A673 (cell line): ENCODE data around the gene AMOTL1. TPM values are rescaled to one million over a fixed set of nuclear protein-coding genes. Genes with fewer than 3 reads are reported as not detected.

Experiments
- BruUV-seq: library from RNA; stranded (reverse); fragments of 400-500 nt; replicated peaks from 2 replicates; lab custom pipeline; 2021; lab: Mats Ljungman, UMichigan
- CTCF ChIA-PET: fragments of 300-600 bp; sonication (Branson Sonifier 250); formaldehyde crosslinking; loops from one replicate; lab custom pipeline; 2022; ENCODE audit warnings: antibody characterized with exemption; lab: Charles Lee
- POLR2A ChIA-PET: fragments of 300-600 bp; sonication (Branson Sonifier 250); formaldehyde crosslinking; loops from one replicate; lab custom pipeline; 2022; ENCODE audit warnings: antibody characterized with exemption; ENCODE audit not compliant: low non-redundant PET; lab: Charles Lee
- DNase-seq: peaks from one replicate; pipeline ENCODE4 v3.0.0-alpha.2; 2015; ENCODE audit warnings: low spot score
- H3K27ac ChIP-seq: fragments of 200-600 bp; sonication (generic); 2 replicates; pipeline ENCODE4 v1.5.1; 2016; ENCODE audit warnings: mixed run types, low read depth, mild to moderate bottlenecking, mixed read lengths, antibody characterized with exemption, low read length; ENCODE audit not compliant: poor library complexity, severe bottlenecking
- H3K27me3 ChIP-seq: fragments of 200-600 bp; sonication (generic); replicated peaks from 2 replicates; pipeline ENCODE4 v1.6.1; 2017; ENCODE audit warnings: mixed run types, low read depth, mild to moderate bottlenecking, mixed read lengths, antibody characterized with exemption, low read length; ENCODE audit not compliant: insufficient read depth, poor library complexity
- H3K36me3 ChIP-seq: fragments of 200-600 bp; sonication (generic); 2 replicates; pipeline ENCODE4 v1.6.1; 2016; ENCODE audit warnings: mixed run types, mild to moderate bottlenecking, mixed read lengths, antibody characterized with exemption, low read length; ENCODE audit not compliant: insufficient read depth, poor library complexity, severe bottlenecking
- H3K4me1 ChIP-seq: fragments of 200-600 bp; sonication (generic); 2 replicates; pipeline ENCODE4 v1.6.1; 2017; ENCODE audit warnings: mixed run types, mild to moderate bottlenecking, mixed read lengths, antibody characterized with exemption, low read length; ENCODE audit not compliant: insufficient read depth, poor library complexity, severe bottlenecking
- H3K4me3 ChIP-seq: fragments of 200-600 bp; sonication (generic); 2 replicates; pipeline ENCODE4 v1.5.1; 2016; ENCODE audit warnings: low read depth, mixed run types, mild to moderate bottlenecking, mixed read lengths, low read length; ENCODE audit not compliant: poor library complexity, severe bottlenecking
- H3K9me3 ChIP-seq: fragments of 200-600 bp; sonication (generic); 2 replicates; pipeline ENCODE4 v1.6.1; 2016; ENCODE audit warnings: mixed run types, low read depth, mild to moderate bottlenecking, mixed read lengths, antibody characterized with exemption, low read length; ENCODE audit not compliant: poor library complexity, severe bottlenecking
- EZH2 ChIP-seq: fragments of 200-600 bp; sonication (generic); IDR thresholded peaks from 2 replicates; pipeline ENCODE4 v1.6.1; 2017; ENCODE audit warnings: borderline replicate concordance, low read depth, mild to moderate bottlenecking, mixed read lengths, antibody characterized with exemption, low read length; ENCODE audit not compliant: poor library complexity, severe bottlenecking
- intact Hi-C: fragments of 100-400 bp; cut with micrococcal nuclease; formaldehyde crosslinking; loops from one replicate; pipeline ENCODE4 v1.10.0; 2022; ENCODE audit not compliant: unreplicated experiment
- total RNA-seq: library from RNA; stranded (reverse); gene quantifications from 2 replicates; pipeline ENCODE4 v1.2.3, GENCODE V29; 2021
- TF ChIP-seq, protein P1 (sequence below): fragments of 300-800, 200-600 bp; sonication (generic); conservative IDR thresholded peaks from 2 replicates; pipeline ENCODE4 v1.5.1; 2017; ENCODE audit warnings: low read depth, mild to moderate bottlenecking, antibody characterized with exemption, low read length, moderate library complexity, mixed read lengths

The AMOTL1 gene
- total RNA-seq, 1 experiment from 2014 or later: 68.5 TPM

DNA sequence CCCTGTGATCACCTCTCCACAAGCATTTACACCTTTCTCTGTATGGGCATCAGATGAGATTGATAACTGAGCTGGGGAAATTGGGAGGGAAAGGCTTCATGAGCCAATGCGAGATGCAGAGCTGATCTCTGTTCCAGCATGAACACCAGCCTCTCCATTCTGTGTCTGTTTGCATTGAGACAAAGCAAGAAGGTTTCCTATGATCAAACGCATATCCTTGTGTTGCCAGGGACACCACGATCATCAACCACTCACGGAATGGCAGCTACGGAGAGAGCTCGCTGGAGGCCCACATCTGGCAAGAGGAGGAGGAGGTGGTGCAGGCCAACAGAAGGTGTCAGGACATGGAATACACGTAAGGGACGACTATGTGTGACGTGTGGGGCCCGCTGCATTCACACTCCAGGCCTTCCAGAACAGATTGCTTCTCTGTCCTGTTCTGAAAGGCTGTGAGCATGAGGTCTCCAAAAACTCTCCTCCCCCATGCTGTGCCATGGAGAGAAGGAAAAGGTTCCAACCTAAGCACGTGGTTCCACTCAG lies 96.4 kb downstream of the AMOTL1 start:
- DNase-seq: no peak
- Histone ChIP-seq H3K4me1 (no peaks in the 10 kb centered on the region), H3K27me3 (no peaks in the 10 kb centered on the region), H3K9me3 (no peaks in the 10 kb centered on the region), H3K4me3 (no peak overlapping the region), H3K36me3 (peaks cover 56% of the 10 kb centered on the region), H3K27ac (no peak overlapping the region)
- ChIA-PET POLR2A (no interaction called here), CTCF (no interaction called here)
- BruUV-seq: no TSS peak
- TF ChIP-seq, protein P1, sequence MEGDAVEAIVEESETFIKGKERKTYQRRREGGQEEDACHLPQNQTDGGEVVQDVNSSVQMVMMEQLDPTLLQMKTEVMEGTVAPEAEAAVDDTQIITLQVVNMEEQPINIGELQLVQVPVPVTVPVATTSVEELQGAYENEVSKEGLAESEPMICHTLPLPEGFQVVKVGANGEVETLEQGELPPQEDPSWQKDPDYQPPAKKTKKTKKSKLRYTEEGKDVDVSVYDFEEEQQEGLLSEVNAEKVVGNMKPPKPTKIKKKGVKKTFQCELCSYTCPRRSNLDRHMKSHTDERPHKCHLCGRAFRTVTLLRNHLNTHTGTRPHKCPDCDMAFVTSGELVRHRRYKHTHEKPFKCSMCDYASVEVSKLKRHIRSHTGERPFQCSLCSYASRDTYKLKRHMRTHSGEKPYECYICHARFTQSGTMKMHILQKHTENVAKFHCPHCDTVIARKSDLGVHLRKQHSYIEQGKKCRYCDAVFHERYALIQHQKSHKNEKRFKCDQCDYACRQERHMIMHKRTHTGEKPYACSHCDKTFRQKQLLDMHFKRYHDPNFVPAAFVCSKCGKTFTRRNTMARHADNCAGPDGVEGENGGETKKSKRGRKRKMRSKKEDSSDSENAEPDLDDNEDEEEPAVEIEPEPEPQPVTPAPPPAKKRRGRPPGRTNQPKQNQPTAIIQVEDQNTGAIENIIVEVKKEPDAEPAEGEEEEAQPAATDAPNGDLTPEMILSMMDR: no peak
- no peak for TF ChIP-seq EZH2
- intact Hi-C loops: no loop called here

DNA sequence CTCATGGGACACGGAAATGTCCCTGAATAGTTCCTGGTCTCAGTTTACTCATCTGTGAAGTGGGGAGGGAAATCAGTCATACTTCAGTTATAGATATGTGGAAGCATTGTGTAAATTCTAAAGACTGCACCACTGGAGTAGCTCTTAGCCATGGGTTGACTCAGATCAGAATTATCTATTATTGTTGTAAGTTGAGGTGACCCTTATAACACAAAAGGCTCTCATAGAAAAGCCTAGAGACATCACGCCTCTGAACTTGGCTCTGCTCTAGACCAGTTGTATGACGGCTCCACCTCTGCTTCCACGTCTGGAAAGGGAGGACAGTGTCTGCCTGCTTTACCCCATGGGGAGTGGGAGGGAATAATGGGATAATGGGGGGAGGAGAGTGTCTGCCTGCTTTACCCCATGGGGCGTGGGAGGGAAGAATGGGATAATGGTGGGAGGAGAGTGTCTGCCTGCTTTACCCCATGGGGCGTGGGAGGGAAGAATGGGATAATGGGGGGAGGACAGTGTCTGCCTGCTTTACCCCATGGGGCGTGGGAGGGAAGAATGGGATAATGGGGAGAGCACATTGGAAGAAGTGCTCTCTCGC lies 98.2 kb downstream of the AMOTL1 start:
- peaks cover 46% of the 10 kb centered on the region for H3K36me3 ChIP-seq

DNA sequence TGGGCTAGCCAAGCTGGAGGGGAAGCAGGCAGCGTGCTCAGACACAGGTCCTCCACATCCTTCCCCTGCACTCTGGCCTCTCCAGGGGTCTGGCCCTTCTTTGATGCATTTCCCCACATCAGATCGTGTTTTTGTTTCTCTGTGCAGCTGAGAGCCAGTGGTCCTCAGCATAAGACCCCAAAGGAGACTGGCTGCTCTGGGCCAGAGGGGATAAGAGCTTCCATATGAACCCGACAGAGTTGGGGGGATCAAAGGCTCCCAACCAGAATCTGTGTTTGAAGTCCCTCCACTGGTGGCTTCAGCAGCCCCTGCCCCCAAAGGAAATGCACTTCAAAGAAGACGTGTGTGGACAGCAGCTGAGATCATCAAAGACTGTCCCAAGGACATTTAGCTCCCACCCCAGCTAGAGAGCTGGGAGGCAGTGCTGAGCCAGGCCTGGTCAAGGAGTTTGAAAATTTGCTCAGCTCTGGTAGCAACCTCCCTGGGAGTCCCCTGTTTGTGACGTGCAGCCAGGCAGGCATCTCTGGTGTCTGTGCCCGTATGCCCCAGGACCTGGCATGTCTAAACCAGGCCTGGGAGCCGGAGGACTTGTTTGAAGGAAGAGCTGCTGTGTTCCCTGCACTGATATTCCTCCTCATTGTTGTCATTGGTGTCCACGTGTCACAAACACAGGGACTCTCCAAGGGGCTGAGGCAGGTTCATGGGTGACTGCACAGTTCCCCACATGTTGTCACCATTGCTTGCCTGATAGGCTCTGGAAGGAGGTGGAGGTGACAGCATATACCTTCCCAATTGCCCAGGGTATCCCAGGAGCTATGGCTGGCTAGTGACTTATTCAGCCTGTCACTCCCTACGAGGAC lies 99.0 kb downstream of the AMOTL1 start:
- no peaks in the 10 kb centered on the region for H3K4me1 ChIP-seq
- H3K36me3 ChIP-seq: peaks cover 46% of the 10 kb centered on the region
- no peak overlapping the region for H3K4me3 ChIP-seq
- intact Hi-C loops: no loop called here
- no TSS peak for BruUV-seq
- H3K9me3 ChIP-seq: no peaks in the 10 kb centered on the region
- H3K27ac ChIP-seq: no peak overlapping the region
- DNase-seq: no peak
- ChIA-PET POLR2A (no interaction called here), CTCF (no interaction called here)
- H3K27me3 ChIP-seq: no peaks in the 10 kb centered on the region
- TF ChIP-seq, protein P1: no peak
- TF ChIP-seq EZH2: no peak

More for the DNA sequence above, 98.2 kb downstream of the AMOTL1 start:
- CTCF ChIA-PET: no interaction called here
- Histone ChIP-seq H3K4me1 (no peaks in the 10 kb centered on the region), H3K4me3 (no peak overlapping the region), H3K9me3 (no peaks in the 10 kb centered on the region), H3K27me3 (no peaks in the 10 kb centered on the region), H3K27ac (no peak overlapping the region)
- POLR2A ChIA-PET: no interaction called here
- no TSS peak for BruUV-seq
- intact Hi-C loops: no loop called here
- TF ChIP-seq EZH2: no peak
- TF ChIP-seq, protein P1: no peak
- no peak for DNase-seq
